Breast epithelium (tissue), 4 donors: ENCODE measurements around the gene PDE4D. TPM values are rescaled to one million over a fixed set of nuclear protein-coding genes. Genes with fewer than 3 reads are reported as not detected.

Source experiments
- DNase-seq, 2 donors: peaks; one replicate each; pipeline ENCODE4 v3.0.0-alpha.2; 2019; ENCODE audit warnings: low spot score in 2 of 2
- H3K27ac ChIP-seq, 2 donors: fragments of 200-600 bp; sonication (generic) in 1 of 2; one replicate each; pipeline ENCODE4 v1.5.1; 2016 to 2019; ENCODE audit warnings: mild to moderate bottlenecking in 1 of 2
- H3K27me3 ChIP-seq, 2 donors: fragments of 200-600 bp; sonication (generic) in 1 of 2; one replicate each; pipeline versions ENCODE4 v1.5.1 to v1.6.0; 2017 to 2019; ENCODE audit warnings: control low read depth in 1 of 2, mild to moderate bottlenecking in 1 of 2
- H3K36me3 ChIP-seq: fragments of 200-600 bp; one replicate; pipeline ENCODE4 v1.5.1; 2019
- H3K4me1 ChIP-seq, 2 donors: fragments of 200-600 bp; sonication (generic); one replicate each; pipeline ENCODE4 v1.5.1; 2016 to 2019; ENCODE audit warnings: control low read depth in 1 of 2
- H3K4me3 ChIP-seq, 3 donors: fragments of 200-600 bp; sonication (generic); 1 replicate in 2 of 3; 2 replicates in 1 of 3; pipeline ENCODE4 v1.5.1; 2016 to 2019; ENCODE audit warnings: mild to moderate bottlenecking in 3 of 3, moderate library complexity in 2 of 3
- H3K9me3 ChIP-seq, 2 donors: fragments of 200-600 bp; sonication (generic) in 1 of 2; one replicate each; pipeline ENCODE4 v1.5.1; 2016 to 2019; ENCODE audit warnings: control low read depth in 1 of 2
- POLR2A ChIP-seq: fragments of 450-650 bp; IDR thresholded peaks from one replicate; pipeline ENCODE4 v1.6.1; 2016; ENCODE audit warnings: antibody characterized with exemption, mild to moderate bottlenecking, moderate library complexity
- POLR2AphosphoS5 ChIP-seq, 3 donors: sonication (generic); formaldehyde crosslinking; IDR thresholded peaks; one replicate each; pipeline ENCODE4 v1.6.1; 2017; ENCODE audit warnings: antibody characterized with exemption in 3 of 3
- intact Hi-C: fragments of 100-400 bp; cut with DNase I; formaldehyde crosslinking; loops from one replicate; pipeline ENCODE4 v1.15.1; 2023; ENCODE audit warnings: low total_unique reads
- total RNA-seq, 3 donors: library from RNA; depleted of rRNA; stranded (reverse); fragments of >200 nt; gene quantifications; one replicate each; pipeline ENCODE4 v1.1.0, GENCODE V29; 2016
- TF ChIP-seq, protein P1 (sequence below), 3 donors: fragments of 450-650 bp; IDR thresholded peaks; one replicate each; pipeline ENCODE4 v1.5.1; 2016 to 2017; ENCODE audit warnings: antibody characterized with exemption in 3 of 3, mild to moderate bottlenecking in 3 of 3, moderate library complexity in 3 of 3

The PDE4D gene
- total RNA-seq, 3 donors from 2014 or later, result 14.4 to 37.4 (median 28.2) TPM

DNA sequence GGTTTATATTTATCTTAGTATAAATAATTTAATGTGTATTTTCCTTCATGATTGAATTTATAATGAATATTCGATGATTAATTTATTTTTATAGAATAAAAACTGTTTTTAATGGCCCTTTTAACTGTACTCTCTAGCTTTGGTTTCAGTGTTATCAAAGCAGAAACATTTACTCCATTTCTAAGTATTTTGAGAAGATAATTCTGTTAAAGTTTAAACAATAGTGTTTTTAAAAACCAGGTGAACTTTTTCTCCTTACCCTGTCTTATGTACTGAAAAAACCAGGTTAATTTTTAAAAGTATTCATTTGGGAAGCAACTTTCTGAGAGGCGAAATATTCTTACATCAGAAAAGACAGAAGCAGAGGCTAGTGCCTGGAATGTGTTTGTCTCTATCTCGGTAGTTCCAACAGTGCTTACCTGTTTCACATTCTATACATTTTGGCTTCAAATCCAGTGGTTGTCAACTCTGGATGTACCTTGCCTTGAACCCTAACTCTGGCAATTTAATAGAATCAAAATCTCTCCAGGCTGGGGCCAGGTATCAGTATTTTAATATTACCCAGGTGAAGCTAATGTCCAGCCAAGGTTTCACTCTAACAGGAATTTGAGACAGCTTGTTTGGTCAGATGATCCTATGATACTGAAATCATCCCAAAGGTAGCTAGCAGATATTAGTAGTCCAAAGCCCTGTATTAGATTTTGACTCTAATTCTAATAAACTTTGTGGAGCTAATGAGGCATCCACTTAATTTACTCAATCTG, 434.4 kb downstream of the PDE4D start:
- no peak for TF ChIP-seq POLR2A
- TF ChIP-seq, protein P1, sequence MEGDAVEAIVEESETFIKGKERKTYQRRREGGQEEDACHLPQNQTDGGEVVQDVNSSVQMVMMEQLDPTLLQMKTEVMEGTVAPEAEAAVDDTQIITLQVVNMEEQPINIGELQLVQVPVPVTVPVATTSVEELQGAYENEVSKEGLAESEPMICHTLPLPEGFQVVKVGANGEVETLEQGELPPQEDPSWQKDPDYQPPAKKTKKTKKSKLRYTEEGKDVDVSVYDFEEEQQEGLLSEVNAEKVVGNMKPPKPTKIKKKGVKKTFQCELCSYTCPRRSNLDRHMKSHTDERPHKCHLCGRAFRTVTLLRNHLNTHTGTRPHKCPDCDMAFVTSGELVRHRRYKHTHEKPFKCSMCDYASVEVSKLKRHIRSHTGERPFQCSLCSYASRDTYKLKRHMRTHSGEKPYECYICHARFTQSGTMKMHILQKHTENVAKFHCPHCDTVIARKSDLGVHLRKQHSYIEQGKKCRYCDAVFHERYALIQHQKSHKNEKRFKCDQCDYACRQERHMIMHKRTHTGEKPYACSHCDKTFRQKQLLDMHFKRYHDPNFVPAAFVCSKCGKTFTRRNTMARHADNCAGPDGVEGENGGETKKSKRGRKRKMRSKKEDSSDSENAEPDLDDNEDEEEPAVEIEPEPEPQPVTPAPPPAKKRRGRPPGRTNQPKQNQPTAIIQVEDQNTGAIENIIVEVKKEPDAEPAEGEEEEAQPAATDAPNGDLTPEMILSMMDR (IDR thresholded peaks at IDR 0.05), result no peak
- TF ChIP-seq POLR2AphosphoS5 (IDR thresholded peaks at IDR 0.05), result no peak
- H3K27ac ChIP-seq, result no peak overlapping the region
- no peaks in the 10 kb centered on the region for H3K4me1 ChIP-seq
- no peaks in the 10 kb centered on the region for H3K36me3 ChIP-seq
- H3K4me3 ChIP-seq, result no peak overlapping the region
- intact Hi-C loops, result no loop called here
- no peaks in the 10 kb centered on the region for H3K9me3 ChIP-seq
- H3K27me3 ChIP-seq, result no peaks in the 10 kb centered on the region
- DNase-seq, result no peak

DNA sequence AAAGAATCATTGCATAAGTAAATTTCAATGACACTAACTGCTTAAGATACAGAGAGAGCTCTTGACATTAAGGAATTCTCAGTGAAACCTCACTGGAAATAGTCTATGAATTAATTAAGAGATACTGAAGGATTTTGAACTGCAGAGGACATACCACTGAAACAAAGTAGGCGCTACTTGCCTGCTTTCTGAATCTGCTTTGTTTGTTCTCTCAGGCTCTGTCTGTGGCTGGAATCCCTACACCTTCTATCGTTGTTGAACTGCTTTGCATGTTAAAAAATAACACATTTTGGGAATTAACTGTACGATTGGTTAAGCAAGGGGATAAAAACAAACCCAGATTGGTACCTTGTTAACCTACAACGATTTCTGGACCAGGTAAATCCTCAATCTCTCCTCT, 435.2 kb downstream of the PDE4D start:
- TF ChIP-seq, protein P1 (IDR thresholded peaks at IDR 0.05), result no peak
- TF ChIP-seq POLR2A, result no peak
- TF ChIP-seq POLR2AphosphoS5 (IDR thresholded peaks at IDR 0.05), result no peak
- Histone ChIP-seq H3K27me3 (no peaks in the 10 kb centered on the region), H3K27ac (no peak overlapping the region), H3K9me3 (no peaks in the 10 kb centered on the region), H3K4me1 (no peaks in the 10 kb centered on the region), H3K36me3 (no peaks in the 10 kb centered on the region), H3K4me3 (no peak overlapping the region)
- no peak for DNase-seq
- intact Hi-C loops, result no loop called here

DNA sequence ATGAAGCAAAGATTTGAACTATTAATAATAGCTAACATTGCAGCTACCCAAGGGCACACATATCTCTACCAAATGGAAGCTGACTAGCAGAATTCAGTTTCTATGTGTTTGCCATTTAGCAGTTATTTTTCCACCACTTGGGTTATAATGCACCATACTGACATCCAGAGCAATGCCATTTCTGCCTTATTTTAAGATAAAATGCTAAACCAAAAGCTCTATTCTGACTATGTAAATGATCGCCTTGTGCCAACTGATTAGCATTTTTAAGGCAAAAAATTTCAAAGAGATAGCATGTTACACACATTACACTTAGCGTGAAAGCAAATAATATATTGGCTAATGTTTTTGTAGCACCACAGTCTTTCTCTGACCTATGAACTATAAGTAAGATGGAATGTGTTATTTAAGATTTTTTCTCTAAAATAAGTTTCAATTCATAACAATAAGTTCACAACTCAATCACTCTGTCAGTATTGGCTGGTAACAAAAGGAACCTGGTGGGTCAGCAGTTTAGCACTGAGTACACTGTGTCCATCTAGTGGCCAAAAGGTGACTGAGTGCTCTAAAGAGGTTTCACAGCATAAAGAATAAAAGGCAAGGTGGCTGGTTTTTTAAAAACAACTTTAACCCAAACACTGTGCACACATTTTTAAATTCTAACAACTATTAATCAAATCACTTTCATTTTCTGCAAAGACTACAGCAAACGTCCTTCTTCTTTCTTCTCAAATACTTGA, 443.5 kb downstream of the PDE4D start:
- TF ChIP-seq POLR2AphosphoS5 (IDR thresholded peaks at IDR 0.05) (no peak), POLR2A (no peak)
- TF ChIP-seq, protein P1 (IDR thresholded peaks at IDR 0.05), result no peak
- H3K27me3 ChIP-seq, result no peaks in the 10 kb centered on the region
- H3K4me3 ChIP-seq, result no peak overlapping the region
- intact Hi-C loops, result no loop called here
- peaks cover 0 to 6% of the 10 kb centered on the region in 2 donors for H3K9me3 ChIP-seq
- H3K36me3 ChIP-seq, result no peaks in the 10 kb centered on the region
- DNase-seq, result no peak
- no peaks in the 10 kb centered on the region for H3K4me1 ChIP-seq
- H3K27ac ChIP-seq, result no peak overlapping the region

DNA sequence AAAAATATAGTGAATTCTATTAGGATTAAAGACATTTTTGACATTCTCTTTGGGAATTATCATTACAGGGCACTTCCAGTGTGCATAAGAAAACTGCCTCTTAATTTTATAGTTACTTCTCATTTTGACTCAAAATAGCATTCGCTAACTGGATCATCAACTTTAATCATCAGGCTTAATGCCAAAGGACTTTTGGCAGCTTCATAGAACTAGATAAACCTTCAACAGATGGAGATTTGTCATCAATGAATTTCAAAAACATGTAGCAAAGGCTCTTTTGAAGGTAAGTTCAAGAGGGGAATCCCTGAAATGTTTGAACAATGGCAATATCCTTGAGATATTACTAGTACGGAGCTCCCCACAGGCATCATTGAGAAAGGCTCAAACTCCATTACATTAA, 447.2 kb downstream of the PDE4D start:
- no peak for DNase-seq
- Histone ChIP-seq H3K27me3 (no peaks in the 10 kb centered on the region), H3K27ac (no peak overlapping the region), H3K4me3 (no peak overlapping the region), H3K36me3 (no peaks in the 10 kb centered on the region), H3K4me1 (no peaks in the 10 kb centered on the region), H3K9me3 (peaks cover 0 to 6% of the 10 kb centered on the region in 2 donors)
- intact Hi-C loops, result no loop called here
- TF ChIP-seq POLR2A (no peak), POLR2AphosphoS5 (IDR thresholded peaks at IDR 0.05) (no peak)
- TF ChIP-seq, protein P1 (IDR thresholded peaks at IDR 0.05), result no peak

DNA sequence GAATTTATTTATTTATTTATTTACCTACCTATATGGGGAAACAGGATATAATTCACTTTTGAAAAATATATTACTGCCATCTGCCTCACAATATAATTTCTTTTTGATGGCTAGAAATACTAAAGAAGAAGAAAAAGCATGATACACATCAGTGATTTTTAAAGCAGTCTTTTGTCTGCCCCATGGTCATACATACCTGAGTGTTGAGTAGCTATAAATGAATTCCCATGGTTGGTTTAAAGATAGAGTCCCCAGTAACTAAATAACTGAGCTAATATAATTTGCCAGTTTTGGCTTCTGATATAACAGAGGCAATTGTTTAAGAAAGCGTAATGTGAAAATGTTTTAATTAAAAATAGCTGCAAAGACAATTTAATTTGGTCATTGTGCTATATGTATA, 447.8 kb downstream of the PDE4D start:
- H3K4me1 ChIP-seq, result no peaks in the 10 kb centered on the region
- no peaks in the 10 kb centered on the region for H3K27me3 ChIP-seq
- H3K9me3 ChIP-seq, result peaks cover 0 to 6% of the 10 kb centered on the region in 2 donors
- intact Hi-C loops, result no loop called here
- H3K4me3 ChIP-seq, result no peak overlapping the region
- no peak overlapping the region for H3K27ac ChIP-seq
- TF ChIP-seq POLR2A (no peak), POLR2AphosphoS5 (IDR thresholded peaks at IDR 0.05) (no peak)
- TF ChIP-seq, protein P1 (IDR thresholded peaks at IDR 0.05), result no peak
- no peak for DNase-seq
- no peaks in the 10 kb centered on the region for H3K36me3 ChIP-seq
